Sigmoid colon (tissue), 7 donors: ENCODE measurements around the gene EIF4A3. TPM values are rescaled to one million over a fixed set of nuclear protein-coding genes. Genes with fewer than 3 reads are reported as not detected.
A peak's percentile ranks its signal among the peaks of the same experiment; 100 is the strongest.

Experiments used
- DNase-seq: peaks from one replicate; pipeline ENCODE4 v3.0.0-alpha.2; 2019
- H3K27ac ChIP-seq, 4 donors: fragments of 200-600 bp; sonication (generic); one replicate each; pipeline ENCODE4 v1.5.1; 2016 to 2019; ENCODE audit warnings: mild to moderate bottlenecking in 1 of 4
- H3K27me3 ChIP-seq, 3 donors: fragments of 200-600 bp; sonication (generic); one replicate each; pipeline ENCODE4 v1.5.1; 2019; ENCODE audit warnings: mild to moderate bottlenecking in 1 of 3
- H3K36me3 ChIP-seq, 4 donors: fragments of 200-600 bp; sonication (generic); one replicate each; pipeline ENCODE4 v1.5.1; 2016 to 2019
- H3K4me1 ChIP-seq, 4 donors: fragments of 200-600 bp; sonication (generic); one replicate each; pipeline ENCODE4 v1.5.1; 2017 to 2019
- H3K4me3 ChIP-seq, 4 donors: fragments of 200-600 bp; sonication (generic); one replicate each; pipeline ENCODE4 v1.5.1; 2017 to 2019; ENCODE audit warnings: mild to moderate bottlenecking in 2 of 4, moderate library complexity in 1 of 4
- H3K9me3 ChIP-seq, 4 donors: fragments of 200-600 bp in 3 of 4; sonication (generic) in 3 of 4; one replicate each; pipeline versions ENCODE4 v1.5.1 to v1.6.1; 2013 to 2019
- EP300 ChIP-seq, 4 donors: sonication (generic); formaldehyde crosslinking; IDR thresholded peaks; one replicate each; pipeline ENCODE4 v1.6.1; 2017; ENCODE audit warnings: antibody characterized with exemption in 4 of 4
- POLR2A ChIP-seq, 2 donors: fragments of 450-650 bp; IDR thresholded peaks; one replicate each; pipeline ENCODE4 v1.6.1; 2016; ENCODE audit warnings: antibody characterized with exemption in 2 of 2, mild to moderate bottlenecking in 2 of 2, moderate library complexity in 2 of 2
- POLR2AphosphoS5 ChIP-seq, 4 donors: sonication (generic); formaldehyde crosslinking; IDR thresholded peaks; one replicate each; pipeline ENCODE4 v1.6.1; 2017; ENCODE audit warnings: antibody characterized with exemption in 4 of 4
- WGBS, 2 donors: extraction: QIAGEN DNeasy Blood & Tissue Kit; methylation state at CpG; one replicate each; pipeline ENCODE4 v1.1.7; 2013; 5-methylcytosine and 5-hydroxymethylcytosine counted together
- intact Hi-C: fragments of 100-400 bp; cut with DNase I; formaldehyde crosslinking; loops from one replicate; pipeline ENCODE4 v1.15.1; 2023
- polyA plus RNA-seq, 3 donors: library from polyadenylated mRNA; stranded (reverse); fragments of 200-250 nt; gene quantifications; one replicate each; pipeline ENCODE4 v1.2.3, GENCODE V29; 2013
- total RNA-seq, 4 donors: library from RNA; depleted of rRNA; stranded (reverse); fragments of >200 nt; gene quantifications; one replicate each; pipeline ENCODE4 v1.1.0, GENCODE V29; 2016
- TF ChIP-seq, protein P1 (sequence below), 4 experiments: fragments of 450-650 bp in 3 of 4; fragments of 200-600 bp in 1 of 4; IDR thresholded peaks; one replicate each; pipeline ENCODE4 v1.5.1; 2016 to 2019; ENCODE audit warnings: antibody characterized with exemption in 4 of 4, mild to moderate bottlenecking in 3 of 4, moderate library complexity in 2 of 4
- donor health status: healthy with polysubstance abuse.
- donor health status: Bipolar disorder and iron deficiency.
- donor health status: healthy.

The EIF4A3 gene
- 10 to 100 TPM; 26.6 to 45.1 (median 39.8) TPM for total RNA-seq
- polyA plus RNA-seq = 10 to 100 TPM; 60.7 to 97.1 (median 85.1) TPM

DNA sequence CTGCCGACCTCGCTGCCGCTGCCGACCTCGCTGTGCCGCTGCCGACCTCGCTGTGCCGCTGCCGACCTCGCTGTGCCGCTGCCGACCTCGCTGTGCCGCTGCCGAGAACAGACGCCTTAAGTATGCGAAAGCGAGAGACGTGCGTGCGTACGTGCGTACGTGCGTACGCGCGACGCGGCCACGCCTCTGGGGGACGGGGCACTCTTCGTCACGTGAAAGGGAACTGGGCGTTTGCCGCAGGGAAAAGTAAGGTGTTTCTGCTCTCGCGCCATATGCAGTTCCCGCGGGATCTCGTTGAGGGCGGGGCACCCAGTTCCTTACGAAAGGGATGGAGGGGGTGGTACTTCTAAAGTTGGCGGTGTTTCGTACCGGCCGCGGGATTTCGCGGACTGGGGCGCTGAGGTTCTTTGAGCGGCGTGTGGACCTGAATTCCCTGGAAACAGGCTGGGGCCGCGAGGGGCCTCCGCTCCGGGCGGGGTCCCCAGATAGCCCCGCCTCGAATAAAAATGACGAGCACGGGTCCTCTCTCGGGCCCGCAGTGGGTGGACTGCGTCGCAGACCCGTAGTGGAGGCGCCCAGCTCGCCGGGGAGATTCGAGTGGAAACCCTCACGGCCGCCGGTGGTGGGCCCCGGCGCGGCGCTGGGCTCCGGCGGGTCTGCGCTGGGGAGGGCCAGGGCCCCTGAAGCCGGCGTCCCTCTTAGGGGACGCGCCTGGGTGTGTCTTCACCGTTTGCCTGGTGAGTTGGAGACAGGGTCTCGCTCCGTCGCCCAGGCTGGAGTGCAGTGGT, at the start of gene EIF4A3:
TSS of gene EIF4A3 (minus strand) at position 94 of the 788 bp plus-strand sequence. CDS start 167 bp downstream, outside the sequence.
- Histone ChIP-seq H3K9me3 (no peaks in the 10 kb centered on the region), H3K4me1 (peaks cover 0 to 33% (median 29%) of the 10 kb centered on the region in 4 donors), H3K4me3 (peak within 1 kb of the TSS; percentile 79 to 98 (median 94)), H3K36me3 (peaks cover 0 to 20% (median 19%) of the 10 kb centered on the region in 4 donors), H3K27me3 (no peaks in the 10 kb centered on the region), H3K27ac (peak within 1 kb of the TSS; percentile 93 to 98 (median 96))
- intact Hi-C loops = loop anchor here (2.0 to 5.0 kb wide), 4 partner anchors 46 to 140 kb away; partner anchors contain the start of genes GAA, RNF213, SGSH and SLC26A11
- peak; percentile 99 for DNase-seq
- 0% methylated on average over 90 of the region's 90 CpGs for WGBS, 2 donors
- TF ChIP-seq, protein P1, sequence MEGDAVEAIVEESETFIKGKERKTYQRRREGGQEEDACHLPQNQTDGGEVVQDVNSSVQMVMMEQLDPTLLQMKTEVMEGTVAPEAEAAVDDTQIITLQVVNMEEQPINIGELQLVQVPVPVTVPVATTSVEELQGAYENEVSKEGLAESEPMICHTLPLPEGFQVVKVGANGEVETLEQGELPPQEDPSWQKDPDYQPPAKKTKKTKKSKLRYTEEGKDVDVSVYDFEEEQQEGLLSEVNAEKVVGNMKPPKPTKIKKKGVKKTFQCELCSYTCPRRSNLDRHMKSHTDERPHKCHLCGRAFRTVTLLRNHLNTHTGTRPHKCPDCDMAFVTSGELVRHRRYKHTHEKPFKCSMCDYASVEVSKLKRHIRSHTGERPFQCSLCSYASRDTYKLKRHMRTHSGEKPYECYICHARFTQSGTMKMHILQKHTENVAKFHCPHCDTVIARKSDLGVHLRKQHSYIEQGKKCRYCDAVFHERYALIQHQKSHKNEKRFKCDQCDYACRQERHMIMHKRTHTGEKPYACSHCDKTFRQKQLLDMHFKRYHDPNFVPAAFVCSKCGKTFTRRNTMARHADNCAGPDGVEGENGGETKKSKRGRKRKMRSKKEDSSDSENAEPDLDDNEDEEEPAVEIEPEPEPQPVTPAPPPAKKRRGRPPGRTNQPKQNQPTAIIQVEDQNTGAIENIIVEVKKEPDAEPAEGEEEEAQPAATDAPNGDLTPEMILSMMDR (IDR thresholded peaks at IDR 0.05) = no peak
- TF ChIP-seq POLR2AphosphoS5 (IDR thresholded peaks at IDR 0.05) (peak; percentile 90 to 98 (median 90)), POLR2A (IDR thresholded peaks at IDR 0.05) (peak; percentile 54 to 80), EP300 (IDR thresholded peaks at IDR 0.05) (peak in 3 of 4 donors; percentile 75 to 99 (median 91))

DNA sequence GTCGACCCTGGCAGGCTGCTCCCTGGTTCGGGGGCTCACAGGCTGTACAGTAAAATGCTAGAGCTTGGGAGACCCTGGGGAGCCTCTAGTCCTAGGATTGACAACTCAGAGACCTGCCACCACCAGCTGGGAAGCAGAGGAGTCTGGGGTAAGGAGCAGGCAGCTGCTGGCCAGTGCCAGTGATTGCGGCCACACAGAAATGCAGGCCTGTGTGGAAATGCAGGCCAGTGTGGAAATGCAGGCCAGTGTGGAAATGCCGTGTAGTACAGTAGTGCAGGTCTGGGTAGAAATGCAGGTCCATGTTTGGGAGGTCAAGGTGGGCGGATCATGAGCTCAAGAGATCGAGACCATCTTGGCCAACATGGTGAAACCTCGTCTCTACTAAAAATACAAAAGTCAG, 49.7 kb upstream of the EIF4A3 start:
- Histone ChIP-seq H3K4me3 (no peak overlapping the region), H3K36me3 (no peaks in the 10 kb centered on the region), H3K4me1 (no peaks in the 10 kb centered on the region), H3K9me3 (no peaks in the 10 kb centered on the region), H3K27me3 (peaks cover 0 to 23% (median 12%) of the 10 kb centered on the region in 3 donors), H3K27ac (no peak overlapping the region)
- no peak for TF ChIP-seq POLR2A (IDR thresholded peaks at IDR 0.05)
- TF ChIP-seq, protein P1 (IDR thresholded peaks at IDR 0.05) = no peak
- intact Hi-C loops = loop anchor here (10.0 kb wide), 1 partner anchor 168 kb away; no protein-coding TSS in a partner anchor
- WGBS, 2 donors = 95% methylated on average over 7 of the region's 7 CpGs
- DNase-seq = no peak

GRCh38 chr17:80195671-80196529, 49.0 kb upstream of the EIF4A3 start:
- 60 to 63% methylated on average over 27 of the region's 27 CpGs for WGBS, 2 donors
- H3K4me3 ChIP-seq = no peak overlapping the region
- H3K27me3 ChIP-seq = peaks cover 0 to 23% (median 12%) of the 10 kb centered on the region in 3 donors
- no peaks in the 10 kb centered on the region for H3K36me3 ChIP-seq
- no peaks in the 10 kb centered on the region for H3K4me1 ChIP-seq
- no peak for DNase-seq
- H3K27ac ChIP-seq = no peak overlapping the region
- intact Hi-C loops = loop anchor here (10.0 kb wide), 1 partner anchor 169 kb away; no protein-coding TSS in a partner anchor
- H3K9me3 ChIP-seq = no peaks in the 10 kb centered on the region
- TF ChIP-seq, protein P1 (IDR thresholded peaks at IDR 0.05) = peak; percentile 64 to 90 (median 78)
- TF ChIP-seq POLR2AphosphoS5 (IDR thresholded peaks at IDR 0.05) = no peak
- TF ChIP-seq POLR2A (IDR thresholded peaks at IDR 0.05) = no peak

DNA sequence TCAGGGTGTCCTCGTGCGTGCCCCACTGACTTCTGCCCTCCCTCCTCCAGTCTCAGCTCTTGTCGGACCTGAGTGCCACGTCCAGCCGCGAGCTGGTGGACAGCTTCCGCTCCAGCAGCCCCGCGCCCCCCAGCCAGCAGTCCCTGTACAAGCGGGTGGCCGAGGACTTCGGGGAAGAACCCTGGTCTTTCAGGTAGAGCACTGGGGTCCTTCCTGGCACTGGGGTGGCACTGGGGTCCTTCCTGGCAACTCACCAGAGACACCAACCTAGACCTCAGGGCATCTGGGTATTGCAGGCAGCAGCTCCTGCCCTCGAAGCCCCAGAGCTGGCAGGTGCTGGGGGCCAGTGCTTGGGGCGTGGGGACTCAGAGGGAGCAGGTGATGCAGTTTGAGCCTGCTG, 48.2 kb upstream of the EIF4A3 start:
- no peaks in the 10 kb centered on the region for H3K4me1 ChIP-seq
- peaks cover 0 to 23% (median 12%) of the 10 kb centered on the region in 3 donors for H3K27me3 ChIP-seq
- TF ChIP-seq, protein P1 (IDR thresholded peaks at IDR 0.05) = no peak
- TF ChIP-seq POLR2AphosphoS5 (IDR thresholded peaks at IDR 0.05) (no peak), POLR2A (IDR thresholded peaks at IDR 0.05) (no peak), EP300 (IDR thresholded peaks at IDR 0.05) (no peak)
- WGBS, 2 donors = 82 to 84% methylated on average over 14 of the region's 14 CpGs
- intact Hi-C loops = loop anchor here (10.0 kb wide), 1 partner anchor 170 kb away; no protein-coding TSS in a partner anchor
- DNase-seq = no peak
- H3K9me3 ChIP-seq = no peaks in the 10 kb centered on the region
- no peak overlapping the region for H3K27ac ChIP-seq
- no peaks in the 10 kb centered on the region for H3K36me3 ChIP-seq
- H3K4me3 ChIP-seq = no peak overlapping the region
